NB4 (cell line): ENCODE data around the gene PSTK.

Source experiments
- CTCF ChIP-seq: IDR thresholded peaks from one replicate; pipeline ENCODE4 v1.5.1; 2012; ENCODE audit warnings: low read depth, low read length
- MYC ChIP-seq: IDR thresholded peaks from 2 replicates; pipeline ENCODE4 v1.6.1; 2011; ENCODE audit warnings: low read depth, low read length
- POLR2A ChIP-seq: IDR thresholded peaks from 2 replicates; pipeline ENCODE4 v1.6.1; 2011; ENCODE audit warnings: mild to moderate bottlenecking; ENCODE audit not compliant: insufficient read length; ENCODE audit errors: extremely low read depth

GRCh38 chr10:123021517-123021916 is 41.3 kb downstream of the PSTK start:
- no peak for TF ChIP-seq MYC
- peak; percentile 62 for TF ChIP-seq CTCF
- TF ChIP-seq POLR2A, result no peak
